HepG2 (cell line): Measurements from ENCODE around the gene MYD88. TPM values are rescaled to one million over a fixed set of nuclear protein-coding genes. Genes with fewer than 3 reads are reported as not detected.

Experiments
- ATAD3A ChIP-seq: sonication (generic); formaldehyde crosslinking; IDR thresholded peaks from 2 replicates; pipeline ENCODE4 v1.4.0; 2020; ENCODE audit warnings: missing genetic modification reagents
- ATF7 ChIP-seq, 2 experiments: fragments of 450-650 bp in 1 of 2; sonication (generic) in 1 of 2; formaldehyde crosslinking in 1 of 2; IDR thresholded peaks; 2 replicates each; pipeline versions ENCODE4 v1.4.0 to v1.6.1; 2016 to 2020; ENCODE audit warnings: antibody characterized with exemption in 1 of 2, mild to moderate bottlenecking in 1 of 2, missing genetic modification reagents in 1 of 2
- ATF7-NPFF ChIP-seq: sonication (generic); formaldehyde crosslinking; IDR thresholded peaks from 2 replicates; pipeline ENCODE4 v1.8.1; 2023; ENCODE audit warnings: mild to moderate bottlenecking, low read depth, missing genetic modification reagents, moderate library complexity
- GABPB1 ChIP-seq: IDR thresholded peaks from 2 replicates; pipeline ENCODE4 v1.6.1; 2016; ENCODE audit warnings: mild to moderate bottlenecking, missing genetic modification reagents, moderate library complexity, missing compliant biosample characterization
- HDAC2 ChIP-seq: sonication (generic); formaldehyde crosslinking; IDR thresholded peaks from 2 replicates; pipeline ENCODE4 v1.4.0; 2020; ENCODE audit warnings: missing genetic modification reagents
- HNF1B ChIP-seq: sonication (generic); formaldehyde crosslinking; IDR thresholded peaks from 2 replicates; pipeline ENCODE4 v1.5.1; 2020; ENCODE audit warnings: mild to moderate bottlenecking, moderate library complexity, missing genetic modification reagents
- HNRNPL ChIP-seq: fragments of 200-400 bp; formaldehyde crosslinking; IDR thresholded peaks from 2 replicates; pipeline ENCODE4 v1.6.1; 2017; ENCODE audit warnings: mild to moderate bottlenecking, low read depth, low read length
- KDM2A ChIP-seq: sonication (generic); formaldehyde crosslinking; IDR thresholded peaks from 2 replicates; pipeline ENCODE4 v1.4.0; 2020; ENCODE audit warnings: low read depth, missing genetic modification reagents, borderline replicate concordance
- KDM6A ChIP-seq: IDR thresholded peaks from 2 replicates; pipeline ENCODE4 v1.6.1; 2016; ENCODE audit warnings: low read depth
- KLF11 ChIP-seq: IDR thresholded peaks from 2 replicates; pipeline ENCODE4 v1.6.1; 2016; ENCODE audit warnings: missing compliant biosample characterization
- KLF6 ChIP-seq: IDR thresholded peaks from 2 replicates; pipeline ENCODE4 v1.8.0; 2016; ENCODE audit warnings: missing biosample characterization, missing genetic modification reagents
- NAIF1 ChIP-seq: sonication (generic); formaldehyde crosslinking; IDR thresholded peaks from 2 replicates; pipeline ENCODE4 v1.5.0; 2020; ENCODE audit warnings: mild to moderate bottlenecking, missing genetic modification reagents, borderline replicate concordance
- PHF20 ChIP-seq: sonication (generic); formaldehyde crosslinking; IDR thresholded peaks from 2 replicates; pipeline ENCODE4 v1.5.0; 2020; ENCODE audit warnings: mild to moderate bottlenecking, missing genetic modification reagents
- TEAD3 ChIP-seq: optimal IDR thresholded peaks from 2 replicates; pipeline ENCODE3; 2016; ENCODE audit warnings: borderline replicate concordance
- TFDP2 ChIP-seq: sonication (generic); formaldehyde crosslinking; IDR thresholded peaks from 2 replicates; pipeline ENCODE4 v1.4.0; 2020; ENCODE audit warnings: missing genetic modification reagents
- ZBTB20 ChIP-seq: sonication (generic); formaldehyde crosslinking; IDR thresholded peaks from 2 replicates; pipeline ENCODE4 v1.8.1; 2023; ENCODE audit warnings: missing genetic modification reagents, low read depth, mild to moderate bottlenecking, borderline replicate concordance
- ZFP90 ChIP-seq: sonication (generic); formaldehyde crosslinking; IDR thresholded peaks from 2 replicates; pipeline ENCODE4 v1.8.0; 2022; ENCODE audit warnings: missing genetic modification reagents, mild to moderate bottlenecking, inconsistent platforms, borderline replicate concordance
- ZMAT3 ChIP-seq: sonication (generic); formaldehyde crosslinking; conservative IDR thresholded peaks from 2 replicates; pipeline ENCODE4 v1.7.0; 2021; ENCODE audit warnings: missing genetic modification reagents
- ZNF20 ChIP-seq: sonication (generic); formaldehyde crosslinking; IDR thresholded peaks from 2 replicates; pipeline ENCODE4 v1.4.0; 2020; ENCODE audit warnings: mild to moderate bottlenecking, moderate library complexity, missing genetic modification reagents
- ZNF276 ChIP-seq: sonication (generic); formaldehyde crosslinking; IDR thresholded peaks from 2 replicates; pipeline ENCODE4 v1.4.0; 2020; ENCODE audit warnings: mild to moderate bottlenecking, low read depth, missing genetic modification reagents
- ZNF639 ChIP-seq: conservative IDR thresholded peaks from 2 replicates; pipeline ENCODE4 v1.6.1; 2018; ENCODE audit warnings: missing genetic modification reagents
- ZNF749 ChIP-seq: sonication (generic); formaldehyde crosslinking; IDR thresholded peaks from 2 replicates; pipeline ENCODE4 v1.8.0; 2022; ENCODE audit warnings: mild to moderate bottlenecking, missing genetic modification reagents, moderate library complexity, borderline replicate concordance
- ZNF761 ChIP-seq: sonication (generic); formaldehyde crosslinking; conservative IDR thresholded peaks from 2 replicates; pipeline ENCODE4 v1.4.0; 2020; ENCODE audit warnings: mild to moderate bottlenecking, missing genetic modification reagents
- ZNF772 ChIP-seq: sonication (generic); formaldehyde crosslinking; IDR thresholded peaks from 2 replicates; pipeline ENCODE4 v1.5.0; 2020; ENCODE audit warnings: mild to moderate bottlenecking, missing genetic modification reagents
- polyA plus RNA-seq, 8 experiments: library from polyadenylated mRNA; depleted of rRNA in 3 of 8; stranded (reverse) in 7 of 8; unstranded in 1 of 8; fragments of >200 nt; fragmentation: Illumina TruSeq in 4 of 8; extraction: Trizol in 4 of 8; gene quantifications; 2 replicates each; pipeline versions ENCODE4 v1.2.1 to v1.2.3, GENCODE V29; 2011 to 2016; ENCODE audit warnings: low read depth in 4 of 8, missing spikeins in 1 of 8, mixed read lengths in 1 of 8; ENCODE audit not compliant: insufficient read depth in 1 of 8
- total RNA-seq, 5 experiments: library from RNA; depleted of rRNA; stranded (reverse); fragments of >200 nt; fragmentation: Illumina TruSeq; extraction: Trizol; gene quantifications; 2 replicates each; pipeline ENCODE4 v1.2.3, GENCODE V29; 2016; ENCODE audit warnings: low read depth in 1 of 5

Gene MYD88
- total and polyA plus RNA-seq, 2 of the 13 experiments (the other 11 are each of a cell fraction or from before 2014, with no cell fraction given): 7.6 to 32.7 TPM

GRCh38 chr3:38164952-38165721, 26.7 kb downstream of the MYD88 start, which contains the start of gene OXSR1 (continued):
- TF ChIP-seq ATAD3A (no peak), HDAC2 (CRISPR knock-in tag) (0 out of 2 replicates have a peak, but pooled peaks have one; percentile 52), ZFP90 (peak; percentile 76; the same call in 1 of the 2 replicates), TFDP2 (CRISPR knock-in tag) (peak; percentile 86), PHF20 (CRISPR knock-in tag) (peak; percentile 62), KDM2A (CRISPR knock-in tag) (peak; percentile 76), ZBTB20 (peak; percentile 52; the same call in 1 of the 2 replicates), KDM6A (CRISPR knock-in tag) (peak; percentile 16; the same call in 1 of the 2 replicates), ATF7-NPFF (CRISPR knock-in tag) (peak; percentile 89), KLF6 (CRISPR knock-in tag) (peak; percentile 86; the same call in 1 of the 2 replicates), KLF11 (peak; percentile 79; the same call in 1 of the 2 replicates), TEAD3 (peak; percentile 15), ZNF639 (CRISPR knock-in tag) (peak; percentile 47; the same call in 1 of the 2 replicates), HNF1B (peak; percentile 78; the same call in 1 of the 2 replicates), ZNF20 (CRISPR knock-in tag) (no peak), ZNF276 (CRISPR knock-in tag) (peak; percentile 66; the same call in 1 of the 2 replicates), ZNF749 (0 out of 2 replicates have a peak, but pooled peaks have one; percentile 15), ATF7 (IDR thresholded peaks at IDR 0.05) (peak; percentile 94), ATF7 (CRISPR knock-in tag; IDR thresholded peaks at IDR 0.05) (no peak), NAIF1 (CRISPR knock-in tag) (0 out of 2 replicates have a peak, but pooled peaks have one; percentile 59), ZMAT3 (CRISPR knock-in tag) (peak; percentile 6; the same call in 1 of the 2 replicates), GABPB1 (CRISPR knock-in tag) (peak; percentile 93), HNRNPL (no peak), ZNF772 (peak; percentile 94), ZNF761 (CRISPR knock-in tag) (peak; percentile 41; the same call in 1 of the 2 replicates)
